CD8-positive, alpha-beta memory T cell (primary cell): Measurements from ENCODE around the gene KANSL3. TPM values are rescaled to one million over a fixed set of nuclear protein-coding genes. Genes with fewer than 3 reads are reported as not detected.
A peak's percentile ranks its signal among the peaks of the same experiment; 100 is the strongest.

Experiments used
- CTCF ChIA-PET: fragments of 350-600 bp; sonication (Branson Sonifier 250); formaldehyde crosslinking; loops from one replicate; lab custom pipeline; 2021; ENCODE audit warnings: antibody characterized with exemption; lab: Charles Lee
- POLR2A ChIA-PET: fragments of 350-600 bp; sonication (Branson Sonifier 250); formaldehyde crosslinking; loops from one replicate; lab custom pipeline; 2021; ENCODE audit warnings: antibody characterized with exemption; lab: Charles Lee
- DNase-seq, 5 donors: peaks; one replicate each; pipeline versions ENCODE4 v3.0.0 to v3.0.0-alpha.2; 2020 to 2022; ENCODE audit warnings: mixed read lengths in 1 of 5
- H3K27ac ChIP-seq: one replicate; pipeline ENCODE4 v1.7.0; 2013; ENCODE audit warnings: low read depth, mild to moderate bottlenecking, low read length, moderate library complexity
- H3K27me3 ChIP-seq: 2 replicates; pipeline ENCODE4 v1.7.0; 2013; ENCODE audit warnings: low read length, mild to moderate bottlenecking; ENCODE audit not compliant: insufficient read depth, poor library complexity, severe bottlenecking
- H3K36me3 ChIP-seq: 2 replicates; pipeline ENCODE4 v1.7.0; 2013; ENCODE audit warnings: mild to moderate bottlenecking, low read length, moderate library complexity; ENCODE audit not compliant: insufficient read depth
- H3K4me1 ChIP-seq: 2 replicates; pipeline ENCODE4 v1.7.0; 2013; ENCODE audit warnings: mild to moderate bottlenecking, low read length, moderate library complexity; ENCODE audit not compliant: insufficient read depth
- H3K4me3 ChIP-seq: 2 replicates; pipeline ENCODE4 v1.7.0; 2013; ENCODE audit warnings: mild to moderate bottlenecking, low read length
- H3K9me3 ChIP-seq: 2 replicates; pipeline ENCODE4 v1.7.0; 2013; ENCODE audit warnings: mild to moderate bottlenecking, low read length
- H3K27ac Mint-ChIP-seq, 8 donors: one replicate each; pipeline ENCODE4 v1.8.0; 2020 to 2021; ENCODE audit warnings: mixed read lengths in 8 of 8, mild to moderate bottlenecking in 6 of 8, inconsistent platforms in 3 of 8, moderate library complexity in 3 of 8
- H3K27me3 Mint-ChIP-seq, 2 donors: one replicate each; pipeline ENCODE4 v1.8.0; 2020 to 2021; ENCODE audit warnings: mixed read lengths in 2 of 2, mild to moderate bottlenecking in 1 of 2, moderate library complexity in 1 of 2
- H3K36me3 Mint-ChIP-seq, 3 donors: one replicate each; pipeline ENCODE4 v1.8.0; 2020 to 2021; ENCODE audit warnings: mixed read lengths in 3 of 3, inconsistent platforms in 1 of 3, mild to moderate bottlenecking in 1 of 3
- H3K4me1 Mint-ChIP-seq, 3 donors: one replicate each; pipeline ENCODE4 v1.8.0; 2020 to 2021; ENCODE audit warnings: mixed read lengths in 3 of 3, inconsistent platforms in 1 of 3, mild to moderate bottlenecking in 1 of 3
- H3K4me3 Mint-ChIP-seq, 7 donors: one replicate each; pipeline ENCODE4 v1.8.0; 2020 to 2021; ENCODE audit warnings: mixed read lengths in 7 of 7, mild to moderate bottlenecking in 6 of 7, moderate library complexity in 4 of 7, inconsistent platforms in 2 of 7
- H3K9me3 Mint-ChIP-seq, 5 donors: one replicate each; pipeline ENCODE4 v1.8.0; 2020 to 2022; ENCODE audit warnings: mixed read lengths in 5 of 5, mild to moderate bottlenecking in 3 of 5, moderate library complexity in 2 of 5, inconsistent platforms in 1 of 5
- polyA plus RNA-seq: library from polyadenylated mRNA; unstranded; fragments of 300-500 nt; fragmentation: Illumina TruSeq; gene quantifications from one replicate; pipeline ENCODE4 v1.2.3, GENCODE V29; 2021
- total RNA-seq, 2 experiments: library from RNA; stranded (reverse); gene quantifications; one replicate each; pipeline ENCODE4 v1.2.3, GENCODE V29; 2021

The KANSL3 gene
- total and polyA plus RNA-seq, 3 experiments from 2014 or later: 18.3 to 46.6 (median 42.2) TPM

- H3K9me3 ChIP-seq: no peaks in the 10 kb centered on the region
- ChIA-PET CTCF (no interaction called here), POLR2A (no interaction called here)
- no peak for DNase-seq
- H3K4me1 ChIP-seq: no peaks in the 10 kb centered on the region
- H3K4me1 Mint-ChIP-seq: no peaks in the 10 kb centered on the region
- peaks cover 0 to 2% (median 0%) of the 10 kb centered on the region in 3 donors for H3K36me3 Mint-ChIP-seq
- no peaks in the 10 kb centered on the region for H3K27me3 ChIP-seq
- no peak overlapping the region for H3K4me3 ChIP-seq
- H3K4me3 Mint-ChIP-seq: no peak overlapping the region
- no peak overlapping the region for H3K27ac ChIP-seq
- H3K9me3 Mint-ChIP-seq: no peaks in the 10 kb centered on the region
- no peaks in the 10 kb centered on the region for H3K36me3 ChIP-seq
- H3K27me3 Mint-ChIP-seq: no peaks in the 10 kb centered on the region
- no peak overlapping the region for H3K27ac Mint-ChIP-seq
Measured at GRCh38 chr2:96648306-96648930, 10.3 kb upstream of the KANSL3 start.

- H3K36me3 ChIP-seq: no peaks in the 10 kb centered on the region
- no peaks in the 10 kb centered on the region for H3K9me3 ChIP-seq
- H3K27ac ChIP-seq: no peak overlapping the region
- no peak overlapping the region for H3K4me3 Mint-ChIP-seq
- no peaks in the 10 kb centered on the region for H3K4me1 ChIP-seq
- H3K27ac Mint-ChIP-seq: no peak overlapping the region
- no peak overlapping the region for H3K4me3 ChIP-seq
- H3K9me3 Mint-ChIP-seq: no peaks in the 10 kb centered on the region
- no peak for DNase-seq
- CTCF ChIA-PET: no interaction called here
- POLR2A ChIA-PET: no interaction called here
- peaks cover 0 to 2% (median 0%) of the 10 kb centered on the region in 3 donors for H3K36me3 Mint-ChIP-seq
- no peaks in the 10 kb centered on the region for H3K4me1 Mint-ChIP-seq
- H3K27me3 ChIP-seq: no peaks in the 10 kb centered on the region
- no peaks in the 10 kb centered on the region for H3K27me3 Mint-ChIP-seq
Measured at GRCh38 chr2:96647681-96648080, 9.6 kb upstream of the KANSL3 start.

- peaks cover 0 to 3% of the 10 kb centered on the region in 2 donors for H3K27me3 Mint-ChIP-seq
- H3K9me3 ChIP-seq: no peaks in the 10 kb centered on the region
- no peak within 1 kb of the TSS for H3K4me3 ChIP-seq
- no peaks in the 10 kb centered on the region for H3K9me3 Mint-ChIP-seq
- H3K4me1 ChIP-seq: peaks cover 6% of the 10 kb centered on the region
- H3K27ac Mint-ChIP-seq: no peak within 1 kb of the TSS
- POLR2A ChIA-PET: no interaction called here
- H3K36me3 Mint-ChIP-seq: peaks cover 0 to 1% (median 0%) of the 10 kb centered on the region in 3 donors
- H3K27ac ChIP-seq: no peak within 1 kb of the TSS
- no peak within 1 kb of the TSS for H3K4me3 Mint-ChIP-seq
- no peaks in the 10 kb centered on the region for H3K36me3 ChIP-seq
- CTCF ChIA-PET: no interaction called here
- DNase-seq: no peak
- no peaks in the 10 kb centered on the region for H3K27me3 ChIP-seq
- peaks cover 3 to 4% (median 3%) of the 10 kb centered on the region in 3 donors for H3K4me1 Mint-ChIP-seq
Measured at GRCh38 chr2:96642564-96643360, 4.7 kb upstream of the KANSL3 start, which contains the start of gene FER1L5. FER1L5 (plus strand) TSS chr2:96642764; CDS start chr2:96642837, 73 bp downstream.

DNA sequence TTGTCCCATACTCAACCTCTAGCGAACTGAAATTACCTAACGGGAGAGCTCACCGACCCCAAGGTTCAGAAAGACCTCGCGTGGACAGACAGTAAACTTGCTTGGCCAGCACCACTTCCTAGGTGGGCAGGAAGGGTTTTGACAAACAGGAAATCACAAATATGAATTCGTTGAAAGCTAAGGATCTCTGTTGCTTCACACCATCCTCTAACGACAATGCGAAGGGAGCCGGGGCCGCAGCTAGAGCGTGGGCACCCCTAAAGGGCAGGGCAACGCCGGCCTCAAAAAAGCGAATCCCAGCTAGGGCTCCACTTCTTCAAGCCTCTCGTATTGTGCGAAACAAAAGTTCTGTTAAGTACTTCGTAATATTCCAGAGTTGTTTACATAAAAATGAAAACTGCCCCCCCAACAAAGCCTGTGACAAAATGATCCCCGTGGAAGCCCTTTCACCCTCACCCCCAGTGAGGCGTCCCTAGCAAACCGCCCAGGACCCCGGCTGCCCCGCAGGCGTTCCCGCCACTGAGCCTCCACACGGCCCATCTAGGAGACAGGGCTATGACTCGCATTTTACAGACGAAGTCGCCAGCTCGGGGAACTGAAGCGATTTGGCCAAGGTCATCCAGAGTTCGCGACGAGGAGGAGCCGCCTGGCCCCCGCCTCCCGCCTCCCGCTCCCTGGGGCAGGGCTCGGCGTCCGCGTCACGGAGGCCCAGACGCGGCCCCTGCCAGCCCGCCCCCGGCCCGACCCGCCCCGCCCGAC lies 548 bp downstream of the KANSL3 start:
- H3K36me3 Mint-ChIP-seq: peaks cover 0 to 37% (median 3%) of the 10 kb centered on the region in 3 donors
- ChIA-PET CTCF (interaction anchor here (0.8 to 1.1 kb wide), 5 partner anchors 11 to 220 kb away, joined by 3 to 4 read pairs (median 3); partner anchors contain the start of gene ANKRD39), POLR2A (interaction anchor here (0.9 to 1.4 kb wide), 4 partner anchors 43 to 221 kb away, joined by 3 to 4 read pairs (median 3); partner anchors contain the start of gene ANKRD39)
- H3K9me3 Mint-ChIP-seq: no peaks in the 10 kb centered on the region
- H3K4me1 Mint-ChIP-seq: peaks cover 36 to 46% (median 44%) of the 10 kb centered on the region in 3 donors
- Histone ChIP-seq H3K27me3 (no peaks in the 10 kb centered on the region), H3K4me1 (peaks cover 29% of the 10 kb centered on the region), H3K36me3 (no peaks in the 10 kb centered on the region), H3K9me3 (no peaks in the 10 kb centered on the region), H3K4me3 (peak overlapping the region; percentile 96), H3K27ac (peak overlapping the region; percentile 96)
- peak; percentile 81 to 82 (median 82) for DNase-seq
- H3K27me3 Mint-ChIP-seq: peaks cover 0 to 3% of the 10 kb centered on the region in 2 donors
- H3K4me3 Mint-ChIP-seq: peak overlapping the region; percentile 91 to 98 (median 96)
- peak overlapping the region; percentile 93 to 99 (median 98) for H3K27ac Mint-ChIP-seq

- peaks cover 3% of the 10 kb centered on the region for H3K36me3 ChIP-seq
- DNase-seq: no peak
- CTCF ChIA-PET: interaction anchor here (0.8 to 1.1 kb wide), 4 partner anchors 10 to 221 kb away, joined by 3 read pairs; partner anchors contain the start of gene ANKRD39
- peaks cover 0 to 46% (median 3%) of the 10 kb centered on the region in 3 donors for H3K36me3 Mint-ChIP-seq
- no peaks in the 10 kb centered on the region for H3K9me3 ChIP-seq
- peak overlapping the region; percentile 96 for H3K27ac ChIP-seq
- no peaks in the 10 kb centered on the region for H3K9me3 Mint-ChIP-seq
- POLR2A ChIA-PET: interaction anchor here (1.1 to 1.4 kb wide), 3 partner anchors 42 to 164 kb away, joined by 3 to 4 read pairs (median 3); no protein-coding TSS in a partner anchor
- peaks cover 35% of the 10 kb centered on the region for H3K4me1 ChIP-seq
- H3K4me3 ChIP-seq: peak overlapping the region; percentile 96
- H3K4me1 Mint-ChIP-seq: peaks cover 42 to 54% (median 48%) of the 10 kb centered on the region in 3 donors
- peak overlapping the region; percentile 91 to 98 (median 96) for H3K4me3 Mint-ChIP-seq
- H3K27ac Mint-ChIP-seq: peak overlapping the region; percentile 93 to 99 (median 98)
- peaks cover 0 to 3% of the 10 kb centered on the region in 2 donors for H3K27me3 Mint-ChIP-seq
- H3K27me3 ChIP-seq: no peaks in the 10 kb centered on the region
Measured at GRCh38 chr2:96636551-96637171, 1.5 kb downstream of the KANSL3 start.

- Histone ChIP-seq H3K36me3 (peaks cover 16% of the 10 kb centered on the region), H3K4me1 (peaks cover 33% of the 10 kb centered on the region), H3K4me3 (no peak overlapping the region), H3K27me3 (no peaks in the 10 kb centered on the region), H3K27ac (no peak overlapping the region), H3K9me3 (no peaks in the 10 kb centered on the region)
- Mint-ChIP-seq H3K27ac (peak overlapping the region in 2 of 8 donors; percentile 33 to 50), H3K36me3 (peaks cover 0 to 75% (median 13%) of the 10 kb centered on the region in 3 donors), H3K4me3 (no peak overlapping the region), H3K9me3 (no peaks in the 10 kb centered on the region), H3K27me3 (no peaks in the 10 kb centered on the region), H3K4me1 (peaks cover 57 to 80% (median 70%) of the 10 kb centered on the region in 3 donors)
- CTCF ChIA-PET: no interaction called here
- no peak for DNase-seq
- POLR2A ChIA-PET: no interaction called here
Measured at GRCh38 chr2:96633641-96634040, 4.5 kb downstream of the KANSL3 start.

- no peak for DNase-seq
- Mint-ChIP-seq H3K4me3 (no peak overlapping the region), H3K27ac (peak overlapping the region in 1 of 8 donors; percentile 69), H3K9me3 (no peaks in the 10 kb centered on the region), H3K36me3 (peaks cover 0 to 82% (median 18%) of the 10 kb centered on the region in 3 donors), H3K4me1 (peaks cover 49 to 79% (median 67%) of the 10 kb centered on the region in 3 donors), H3K27me3 (no peaks in the 10 kb centered on the region)
- ChIA-PET POLR2A (no interaction called here), CTCF (no interaction called here)
- no peaks in the 10 kb centered on the region for H3K9me3 ChIP-seq
- H3K27ac ChIP-seq: no peak overlapping the region
- H3K4me3 ChIP-seq: no peak overlapping the region
- H3K4me1 ChIP-seq: peaks cover 23% of the 10 kb centered on the region
- peaks cover 16% of the 10 kb centered on the region for H3K36me3 ChIP-seq
- no peaks in the 10 kb centered on the region for H3K27me3 ChIP-seq
Measured at GRCh38 chr2:96631804-96632435, 6.2 kb downstream of the KANSL3 start.
